Trophoblast cell (in vitro differentiated cells and primary cell): ENCODE measurements around the gene WDR37.

Experiments
- DNase-seq, 2 donors: peaks; one replicate each; pipeline ENCODE4 v3.0.0-alpha.2; 2016
- H2AFZ ChIP-seq: 2 replicates; pipeline ENCODE4 v1.6.1; 2013; ENCODE audit warnings: low read length, moderate library complexity, mild to moderate bottlenecking; ENCODE audit not compliant: insufficient read depth, poor library complexity
- H2AK5ac ChIP-seq: 2 replicates; pipeline ENCODE4 v1.6.1; 2013; ENCODE audit warnings: mild to moderate bottlenecking, low read length
- H2BK120ac ChIP-seq: 2 replicates; pipeline ENCODE4 v1.6.1; 2013; ENCODE audit warnings: low read length, mild to moderate bottlenecking, moderate library complexity; ENCODE audit not compliant: insufficient read depth, poor library complexity
- H2BK12ac ChIP-seq: 2 replicates; pipeline ENCODE4 v1.6.1; 2013; ENCODE audit warnings: mild to moderate bottlenecking, low read length, moderate library complexity
- H2BK5ac ChIP-seq: 2 replicates; pipeline ENCODE4 v1.6.1; 2013; ENCODE audit warnings: low read length, low read depth, moderate library complexity, mild to moderate bottlenecking; ENCODE audit not compliant: poor library complexity
- H3K14ac ChIP-seq: 2 replicates; pipeline ENCODE4 v1.6.1; 2013; ENCODE audit warnings: mild to moderate bottlenecking, low read length
- H3K18ac ChIP-seq: 2 replicates; pipeline ENCODE4 v1.6.1; 2013; ENCODE audit warnings: mild to moderate bottlenecking, low read length
- H3K23ac ChIP-seq: 2 replicates; pipeline ENCODE4 v1.6.1; 2013; ENCODE audit warnings: low read length
- H3K27ac ChIP-seq: 2 replicates; pipeline ENCODE4 v1.5.1; 2013; ENCODE audit warnings: low read depth, mild to moderate bottlenecking, inconsistent platforms, low read length, moderate library complexity
- H3K27me3 ChIP-seq: 2 replicates; pipeline ENCODE4 v1.6.1; 2013; ENCODE audit warnings: inconsistent platforms, mild to moderate bottlenecking, low read length, moderate library complexity; ENCODE audit not compliant: insufficient read depth
- H3K36me3 ChIP-seq, 2 experiments: 1 replicate in 1 of 2; 2 replicates in 1 of 2; pipeline ENCODE4 v1.6.1; 2013; ENCODE audit warnings: low read length in 2 of 2, mild to moderate bottlenecking in 2 of 2, moderate library complexity in 1 of 2; ENCODE audit not compliant: insufficient read depth in 2 of 2, control insufficient read depth in 1 of 2
- H3K4ac ChIP-seq: 2 replicates; pipeline ENCODE4 v1.6.1; 2013; ENCODE audit warnings: low read depth, mild to moderate bottlenecking, low read length, moderate library complexity
- H3K4me1 ChIP-seq, 2 experiments: 1 replicate in 1 of 2; 2 replicates in 1 of 2; pipeline ENCODE4 v1.6.1; 2013; ENCODE audit warnings: low read length in 2 of 2, mild to moderate bottlenecking in 2 of 2, moderate library complexity in 1 of 2; ENCODE audit not compliant: insufficient read depth in 2 of 2, control insufficient read depth in 1 of 2
- H3K4me2 ChIP-seq: 2 replicates; pipeline ENCODE4 v1.6.1; 2013; ENCODE audit warnings: inconsistent platforms, mild to moderate bottlenecking, low read length, moderate library complexity
- H3K4me3 ChIP-seq: 2 replicates; pipeline ENCODE4 v1.5.1; 2013; ENCODE audit warnings: mild to moderate bottlenecking, low read depth, low read length, inconsistent platforms
- H3K79me1 ChIP-seq: one replicate; pipeline ENCODE4 v1.6.1; 2013; ENCODE audit warnings: low read length
- H3K79me2 ChIP-seq: 2 replicates; pipeline ENCODE4 v1.6.1; 2013; ENCODE audit warnings: low read length, mild to moderate bottlenecking; ENCODE audit not compliant: control insufficient read depth, insufficient read depth, poor library complexity
- H3K9ac ChIP-seq: 2 replicates; pipeline ENCODE4 v1.6.1; 2013; ENCODE audit warnings: mild to moderate bottlenecking, low read length
- H3K9me3 ChIP-seq: 2 replicates; pipeline ENCODE4 v1.6.1; 2013; ENCODE audit warnings: low read depth, mild to moderate bottlenecking, control low read depth, inconsistent platforms, low read length; ENCODE audit not compliant: insufficient read depth
- H4K12ac ChIP-seq: 2 replicates; pipeline ENCODE4 v1.6.1; 2013; ENCODE audit warnings: low read depth, mild to moderate bottlenecking, low read length, moderate library complexity
- H4K8ac ChIP-seq: 2 replicates; pipeline ENCODE4 v1.6.1; 2013; ENCODE audit warnings: low read depth, mild to moderate bottlenecking, low read length, moderate library complexity
- H4K91ac ChIP-seq: one replicate; pipeline ENCODE4 v1.6.1; 2013; ENCODE audit warnings: low read depth, mild to moderate bottlenecking, low read length, moderate library complexity
- WGBS: extraction: QIAGEN DNeasy Blood & Tissue Kit; methylation state at CpG from one replicate; pipeline ENCODE4 v1.1.7; 2013; ENCODE audit warnings: missing lambda C conversion rate; ENCODE audit not compliant: insufficient read length, insufficient coverage; ENCODE audit errors: extremely low coverage; 5-methylcytosine and 5-hydroxymethylcytosine counted together

Gene WDR37

GRCh38 chr10:1133495-1134045 is 77.4 kb downstream of the WDR37 start:
- no peaks in the 10 kb centered on the region for H3K4me1 ChIP-seq
- no peak overlapping the region for H3K9ac ChIP-seq
- no peak overlapping the region for H2AK5ac ChIP-seq
- no peak overlapping the region for H2BK5ac ChIP-seq
- no peak overlapping the region for H4K12ac ChIP-seq
- no peak overlapping the region for H2BK12ac ChIP-seq
- H3K4ac ChIP-seq = no peak overlapping the region
- H3K9me3 ChIP-seq = peaks cover 3% of the 10 kb centered on the region
- peaks cover 22 to 23% of the 10 kb centered on the region in 2 experiments for H3K36me3 ChIP-seq
- no peak overlapping the region for H3K4me2 ChIP-seq
- no CpG with 5 or more reads among the region's 3 CpGs for WGBS
- no peak overlapping the region for H2BK120ac ChIP-seq
- H4K8ac ChIP-seq = no peak overlapping the region
- no peak overlapping the region for H3K23ac ChIP-seq
- H3K14ac ChIP-seq = no peak overlapping the region
- no peak overlapping the region for H2AFZ ChIP-seq
- H3K4me3 ChIP-seq = no peak overlapping the region
- no peak overlapping the region for H3K27ac ChIP-seq
- H3K79me2 ChIP-seq = no peaks in the 10 kb centered on the region
- DNase-seq = no peak
- H3K79me1 ChIP-seq = no peaks in the 10 kb centered on the region
- H3K27me3 ChIP-seq = no peaks in the 10 kb centered on the region
- no peak overlapping the region for H3K18ac ChIP-seq
- no peak overlapping the region for H4K91ac ChIP-seq

DNA sequence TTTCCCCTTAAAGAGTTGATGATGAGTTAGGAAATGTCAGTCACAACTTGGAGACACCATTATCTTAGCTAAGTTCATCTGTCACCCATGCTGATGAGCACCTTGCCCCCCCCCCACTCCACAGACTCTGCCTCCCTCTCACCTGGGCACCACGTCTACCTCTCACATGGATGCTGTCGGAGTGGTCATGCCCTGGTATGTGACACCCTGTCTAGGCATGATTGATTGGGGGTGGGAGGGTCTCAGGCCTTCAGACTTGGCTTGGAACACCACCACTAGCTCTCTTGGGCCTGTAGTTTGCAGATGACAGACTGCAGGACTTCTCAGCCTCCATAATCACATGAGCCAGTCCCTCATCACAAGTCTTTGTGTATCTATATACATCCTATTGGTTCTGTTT is 78.0 kb downstream of the WDR37 start:
- Histone ChIP-seq H4K91ac (no peak overlapping the region), H4K8ac (no peak overlapping the region), H2AFZ (no peak overlapping the region), H3K18ac (no peak overlapping the region), H3K23ac (no peak overlapping the region), H3K4me3 (no peak overlapping the region), H3K9ac (no peak overlapping the region), H3K36me3 (peaks cover 16 to 17% of the 10 kb centered on the region in 2 experiments), H3K79me1 (no peaks in the 10 kb centered on the region), H3K27me3 (no peaks in the 10 kb centered on the region), H3K27ac (no peak overlapping the region), H2BK120ac (no peak overlapping the region), H3K4me2 (no peak overlapping the region), H3K4ac (no peak overlapping the region), H3K9me3 (peaks cover 1% of the 10 kb centered on the region), H3K14ac (no peak overlapping the region), H2BK5ac (no peak overlapping the region), H2BK12ac (no peak overlapping the region), H3K4me1 (no peaks in the 10 kb centered on the region), H4K12ac (no peak overlapping the region), H2AK5ac (no peak overlapping the region), H3K79me2 (no peaks in the 10 kb centered on the region)
- DNase-seq = no peak
- no CpG with 5 or more reads among the region's 2 CpGs for WGBS

- no peak overlapping the region for H2BK120ac ChIP-seq
- H3K14ac ChIP-seq = no peak overlapping the region
- no peak overlapping the region for H3K4ac ChIP-seq
- no peaks in the 10 kb centered on the region for H3K9me3 ChIP-seq
- no peaks in the 10 kb centered on the region for H3K79me1 ChIP-seq
- no peaks in the 10 kb centered on the region for H3K79me2 ChIP-seq
- no peak overlapping the region for H2BK5ac ChIP-seq
- H2AFZ ChIP-seq = no peak overlapping the region
- no peak for DNase-seq
- H3K4me3 ChIP-seq = no peak overlapping the region
- no peak overlapping the region for H4K91ac ChIP-seq
- no peak overlapping the region for H2BK12ac ChIP-seq
- no peak overlapping the region for H3K27ac ChIP-seq
- H4K12ac ChIP-seq = no peak overlapping the region
- H3K36me3 ChIP-seq = peaks cover 0 to 3% of the 10 kb centered on the region in 2 experiments
- H3K9ac ChIP-seq = no peak overlapping the region
- H3K18ac ChIP-seq = no peak overlapping the region
- H3K23ac ChIP-seq = no peak overlapping the region
- H3K27me3 ChIP-seq = no peaks in the 10 kb centered on the region
- no peak overlapping the region for H3K4me2 ChIP-seq
- H4K8ac ChIP-seq = no peak overlapping the region
- no peak overlapping the region for H2AK5ac ChIP-seq
- H3K4me1 ChIP-seq = no peaks in the 10 kb centered on the region
These were observed 80.1 kb downstream of the WDR37 start for GRCh38 chr10:1136268-1136667.

DNA sequence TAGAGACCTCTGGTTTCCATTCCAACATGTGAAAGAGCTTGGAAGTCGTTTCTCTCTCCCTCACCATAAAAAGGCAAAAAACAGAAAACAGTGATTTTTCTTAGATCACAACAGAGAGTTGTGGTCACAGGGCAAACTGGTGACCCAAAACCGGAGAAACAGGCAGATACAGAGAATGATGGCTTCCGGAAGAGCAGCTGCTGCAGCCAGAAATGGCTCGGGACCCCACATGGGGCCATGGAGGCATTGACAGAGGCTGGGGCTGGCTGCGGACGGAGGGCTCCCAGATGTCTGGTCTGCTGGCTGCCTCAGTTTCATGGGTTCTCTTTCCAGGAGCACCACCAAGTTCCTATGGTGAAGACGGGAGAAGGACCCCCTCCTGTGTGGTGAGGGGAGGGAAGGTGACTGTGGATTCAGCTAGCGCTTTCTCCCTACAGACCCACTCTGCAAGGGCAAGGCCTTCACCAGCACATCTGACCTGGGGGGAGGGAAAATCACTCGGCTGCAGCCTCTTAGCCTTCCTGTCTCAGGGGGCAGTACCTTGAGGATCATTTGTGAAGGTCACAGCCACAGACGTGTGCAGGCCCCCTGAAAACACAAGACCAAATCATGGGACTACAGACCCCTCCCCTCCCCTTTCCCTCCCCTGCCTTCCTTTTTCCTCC is 81.4 kb downstream of the WDR37 start:
- Histone ChIP-seq H2AK5ac (no peak overlapping the region), H3K4ac (no peak overlapping the region), H3K79me2 (no peaks in the 10 kb centered on the region), H4K12ac (no peak overlapping the region), H3K23ac (no peak overlapping the region), H3K79me1 (no peaks in the 10 kb centered on the region), H4K8ac (no peak overlapping the region), H2BK120ac (no peak overlapping the region), H2AFZ (no peak overlapping the region), H3K4me1 (no peaks in the 10 kb centered on the region), H2BK5ac (no peak overlapping the region), H3K18ac (no peak overlapping the region), H3K9ac (no peak overlapping the region), H3K4me2 (no peak overlapping the region), H3K14ac (no peak overlapping the region), H3K4me3 (no peak overlapping the region), H2BK12ac (no peak overlapping the region), H3K27ac (no peak overlapping the region), H3K36me3 (no peaks in the 10 kb centered on the region), H3K27me3 (no peaks in the 10 kb centered on the region), H3K9me3 (no peaks in the 10 kb centered on the region), H4K91ac (no peak overlapping the region)
- no CpG with 5 or more reads among the region's 10 CpGs for WGBS
- DNase-seq = no peak
